GM20431 (cell line): ENCODE results near the gene TLE3.

Experiments used
- in situ Hi-C: fragments of 300-500 bp; cut with MseI, MboI; formaldehyde crosslinking; loops from one replicate; pipeline ENCODE4 v1.15.0; 2020; ENCODE audit warnings: low sequenced_read_pairs; ENCODE audit not compliant: unreplicated experiment

TLE3 gene

GRCh38 chr15:70100474-70101341 is 3.0 kb upstream of the TLE3 start:
- in situ Hi-C loops, result no loop called here

DNA sequence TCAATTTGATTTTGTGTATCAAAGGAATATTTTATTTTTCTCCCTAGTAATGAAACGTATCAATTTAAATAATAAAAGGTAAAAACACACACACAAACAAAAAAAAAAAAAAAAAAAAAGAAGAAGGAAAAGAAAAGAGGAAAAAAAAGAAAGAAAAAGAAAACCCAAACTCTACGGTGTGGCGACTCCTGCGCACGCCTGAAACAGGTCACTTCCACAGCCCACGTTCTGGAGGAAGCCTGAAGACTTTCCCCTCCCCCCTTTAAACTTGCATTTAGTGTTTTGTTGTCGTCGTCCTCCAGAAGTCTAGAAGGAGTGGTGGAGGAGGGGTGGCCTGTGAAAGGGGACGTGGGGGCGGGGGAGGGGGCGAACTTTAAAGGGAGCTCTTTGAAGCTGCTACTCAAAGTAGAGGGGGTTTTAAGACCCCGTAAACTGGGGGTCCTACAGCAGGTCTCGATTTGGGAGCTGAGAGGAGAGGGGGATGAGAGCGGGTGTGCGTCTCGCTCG is 2.3 kb upstream of the TLE3 start:
- in situ Hi-C loops, result loop anchor here (25.0 kb wide), 1 partner anchor 363 kb away; no protein-coding TSS in a partner anchor

- in situ Hi-C loops, result loop anchor here (25.0 kb wide), 1 partner anchor 362 kb away; no protein-coding TSS in a partner anchor
Measured at GRCh38 chr15:70099167-70099966, 1.6 kb upstream of the TLE3 start.

- in situ Hi-C loops, result loop anchor here (25.0 kb wide), 1 partner anchor 361 kb away; no protein-coding TSS in a partner anchor
Measured at GRCh38 chr15:70098461-70099166, 897 bp upstream of the TLE3 start.

GRCh38 chr15:70098153-70098460 is 390 bp upstream of the TLE3 start:
- in situ Hi-C loops, result loop anchor here (25.0 kb wide), 1 partner anchor 361 kb away; no protein-coding TSS in a partner anchor

DNA sequence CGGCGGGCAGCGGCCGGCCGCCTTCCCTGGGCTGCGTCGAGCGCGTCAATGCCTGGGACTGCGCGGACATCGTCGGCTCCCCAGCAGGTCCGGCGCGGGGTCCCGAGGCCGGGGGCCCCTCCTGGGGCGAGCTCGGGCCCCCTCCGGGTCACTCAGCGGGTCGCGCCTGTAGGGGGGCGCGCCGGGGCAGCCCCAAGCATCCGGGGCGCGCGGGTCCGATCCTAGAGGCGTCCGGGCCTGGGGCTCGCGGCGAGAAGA is 725 bp downstream of the TLE3 start:
- in situ Hi-C loops, result loop anchor here (25.0 kb wide), 1 partner anchor 360 kb away; no protein-coding TSS in a partner anchor

DNA sequence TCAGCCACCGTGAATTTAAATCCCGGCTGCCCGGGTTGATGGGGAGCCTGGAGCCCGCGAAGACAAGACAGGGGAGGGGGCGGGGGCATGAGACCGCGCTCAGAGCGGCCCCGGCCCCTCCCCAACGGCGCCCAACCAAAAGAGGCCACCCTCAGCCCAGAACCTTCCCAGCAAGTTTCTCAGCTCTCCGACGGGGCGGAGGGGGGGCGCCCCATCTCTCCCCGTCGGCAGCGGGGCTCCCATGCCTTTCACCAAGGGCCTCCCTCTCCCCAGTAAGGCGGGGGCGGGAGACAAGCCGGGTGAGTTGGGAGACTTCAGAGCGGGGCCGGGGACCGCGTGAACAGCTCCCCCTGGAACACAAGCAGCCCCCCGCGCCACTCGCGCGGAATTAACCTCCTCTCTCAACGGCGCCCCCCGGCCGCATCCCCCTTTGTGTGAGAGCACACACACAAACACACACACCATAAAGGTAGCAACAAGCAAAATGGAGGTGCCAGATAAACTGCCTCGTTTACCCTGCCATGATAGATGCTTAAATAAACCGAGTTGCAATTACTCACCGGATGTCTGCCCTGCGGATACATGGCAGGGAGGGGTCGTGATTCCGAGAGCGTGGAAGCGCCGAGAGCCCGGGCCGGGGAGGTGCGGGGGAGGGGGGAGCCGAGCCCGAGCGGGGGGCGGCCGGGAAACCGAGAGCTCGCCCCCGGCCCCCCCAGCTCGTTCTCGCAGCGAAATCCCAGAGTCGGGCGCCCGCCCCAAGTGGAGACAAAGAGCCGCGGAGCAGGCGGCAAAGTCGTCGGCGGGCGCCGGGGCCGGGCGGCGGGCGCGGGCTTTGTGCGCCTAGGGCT is 1.3 kb downstream of the TLE3 start:
- in situ Hi-C loops, result loop anchor here (25.0 kb wide), 1 partner anchor 359 kb away; no protein-coding TSS in a partner anchor

- in situ Hi-C loops, result loop anchor here (25.0 kb wide), 1 partner anchor 358 kb away; no protein-coding TSS in a partner anchor
Measured at GRCh38 chr15:70095408-70096214, 2.1 kb downstream of the TLE3 start.

GRCh38 chr15:70094690-70095311 is 2.9 kb downstream of the TLE3 start:
- in situ Hi-C loops, result loop anchor here (25.0 kb wide), 1 partner anchor 358 kb away; no protein-coding TSS in a partner anchor

DNA sequence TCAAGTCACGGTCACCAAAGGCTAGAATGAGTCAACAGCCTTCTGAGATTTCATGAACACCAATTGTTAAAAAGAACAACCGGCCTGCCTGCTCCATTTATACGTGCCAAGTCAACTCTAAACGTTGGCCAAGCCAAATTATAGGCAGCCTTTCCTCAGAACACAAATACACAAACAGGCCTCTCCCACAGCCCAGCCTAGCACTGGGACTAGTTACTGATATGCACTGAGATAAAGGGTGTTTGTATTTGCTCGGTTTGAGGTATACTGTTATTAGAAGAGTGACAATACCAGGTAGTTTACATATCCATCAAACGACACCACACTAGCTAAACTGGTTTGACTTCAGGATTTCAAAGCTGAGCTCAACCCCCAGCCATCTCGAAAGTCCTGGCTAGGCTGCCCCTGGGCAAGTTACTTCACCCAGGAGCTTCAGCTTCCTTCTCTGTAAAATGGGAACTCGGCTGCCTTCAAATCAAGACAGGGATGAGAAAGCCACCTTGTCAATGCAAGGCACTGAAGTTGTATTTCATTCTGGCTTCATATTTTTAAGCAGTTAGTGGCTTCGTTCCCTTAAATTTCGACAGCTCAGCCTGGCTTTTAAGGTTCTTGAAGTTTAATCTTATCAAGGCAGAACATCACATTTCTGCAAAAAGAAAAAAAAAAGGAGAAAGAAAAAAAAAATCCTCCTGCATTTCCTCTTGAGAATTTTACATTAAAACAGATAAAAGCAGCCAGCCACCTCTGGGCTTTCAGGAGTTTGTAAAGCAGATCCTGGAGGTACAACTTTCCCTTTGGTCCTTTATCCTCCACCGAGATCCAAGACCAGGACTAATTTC is 4.0 kb downstream of the TLE3 start:
- in situ Hi-C loops, result loop anchor here (25.0 kb wide), 1 partner anchor 356 kb away; no protein-coding TSS in a partner anchor

GRCh38 chr15:70093070-70093469 is 4.6 kb downstream of the TLE3 start:
- in situ Hi-C loops, result loop anchor here (25.0 kb wide), 1 partner anchor 356 kb away; no protein-coding TSS in a partner anchor

DNA sequence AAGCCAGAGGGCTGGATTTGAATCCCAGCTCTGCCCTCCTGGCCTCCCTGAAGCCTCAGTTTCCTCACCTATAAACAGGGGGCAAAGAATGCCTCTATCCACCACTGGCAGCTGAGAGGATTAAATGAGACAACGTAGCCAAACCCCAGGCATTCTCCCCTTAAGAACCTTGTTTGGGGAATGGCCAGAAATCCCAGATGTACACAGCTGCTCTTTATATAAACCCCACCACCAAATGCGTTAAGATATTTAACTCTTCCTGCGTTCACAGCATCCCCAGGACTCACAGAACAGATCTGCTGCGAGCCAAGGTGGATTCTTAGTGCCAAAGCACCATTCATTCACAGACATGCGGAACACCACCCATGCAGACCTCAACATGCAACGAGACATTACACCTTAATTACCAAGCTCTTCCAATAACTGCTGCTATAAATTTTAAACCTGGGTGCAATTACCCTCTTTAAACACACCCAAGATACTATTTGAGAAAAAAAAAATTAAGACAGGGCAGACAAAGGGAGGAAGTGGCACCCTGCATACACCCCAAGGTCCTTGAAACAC is 5.2 kb downstream of the TLE3 start:
- in situ Hi-C loops, result loop anchor here (25.0 kb wide), 1 partner anchor 355 kb away; no protein-coding TSS in a partner anchor

- in situ Hi-C loops, result loop anchor here (25.0 kb wide), 1 partner anchor 355 kb away; no protein-coding TSS in a partner anchor
Measured at GRCh38 chr15:70091726-70092463, 5.8 kb downstream of the TLE3 start.

DNA sequence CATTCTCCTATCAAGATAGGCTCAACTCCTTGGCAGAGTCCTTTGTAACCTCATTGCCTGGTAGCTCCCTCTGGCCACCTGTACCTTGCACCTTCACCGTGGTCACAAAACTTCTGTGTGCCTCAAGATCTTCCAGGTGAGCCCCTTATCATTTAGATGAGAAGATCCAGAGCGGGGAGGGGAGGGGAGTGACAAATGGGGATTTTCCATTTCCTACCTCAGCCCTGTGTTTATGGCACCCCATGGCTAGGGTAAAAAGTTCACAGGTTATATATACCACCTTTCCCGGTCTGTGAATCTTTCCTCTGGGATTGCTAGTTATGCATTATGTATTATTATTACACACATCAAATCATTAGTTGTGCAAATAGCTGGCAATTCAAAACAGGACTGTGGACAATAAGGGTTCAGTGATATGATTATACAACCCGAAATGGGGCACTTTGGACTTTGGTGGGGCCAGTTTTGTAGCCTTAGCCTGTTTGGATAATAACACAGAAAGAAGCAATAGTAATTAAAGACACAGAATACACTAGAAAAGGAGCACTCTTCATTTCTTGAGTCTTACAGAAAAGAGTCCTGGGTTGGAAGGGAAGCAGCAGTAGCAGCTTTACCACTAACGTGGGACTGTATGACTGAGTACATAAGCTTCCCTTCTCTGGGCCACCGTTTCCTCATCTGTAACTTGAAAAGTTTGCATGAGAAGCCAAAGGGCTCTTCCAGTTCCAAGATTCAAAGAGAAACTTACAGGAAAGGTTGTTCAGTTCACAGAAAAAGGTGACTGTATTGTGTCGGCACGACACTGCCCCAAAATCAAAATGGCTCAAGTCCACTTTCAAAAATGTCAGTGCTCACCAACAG is 7.1 kb downstream of the TLE3 start:
- in situ Hi-C loops, result loop anchor here (25.0 kb wide), 1 partner anchor 353 kb away; no protein-coding TSS in a partner anchor

DNA sequence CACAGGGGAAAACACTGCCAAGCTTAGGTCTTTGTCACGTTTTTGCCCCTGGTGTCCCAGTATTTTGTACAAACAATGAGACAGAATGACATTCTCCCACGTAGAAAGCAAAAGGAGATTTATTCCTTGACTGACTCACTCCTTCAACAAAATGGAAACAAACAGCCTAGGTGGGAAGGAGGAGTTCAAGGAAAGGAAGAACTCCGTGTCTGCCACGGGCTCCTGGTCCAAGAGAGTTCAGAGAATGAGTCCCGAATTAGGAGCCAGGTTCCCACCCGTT is 8.1 kb downstream of the TLE3 start:
- in situ Hi-C loops, result loop anchor here (25.0 kb wide), 1 partner anchor 352 kb away; no protein-coding TSS in a partner anchor
